ENCODE measurements around the gene BAX.
"Not testable (repeated sequence)": the region's sequence is repeated elsewhere in the genome, so short reads cannot be mapped to it uniquely, and the experiment has no call there.

The BAX gene

GRCh38 chr19:48918801-48919247 lies 35.9 kb upstream of the BAX start:
- H3F3A ChIP-seq (ENCODE audit: insufficient read depth, low read length), result no peaks in the 10 kb centered on the region
- no peaks in the 10 kb centered on the region for H3K27me3 ChIP-seq (replicated peaks; ENCODE audit: insufficient read depth, low read length)
- H3K79me2 ChIP-seq (ENCODE audit: low read length), result no peaks in the 10 kb centered on the region
- no peak overlapping the region for H3K4me3 ChIP-seq (ENCODE audit: low read length)
- H3K9ac ChIP-seq (ENCODE audit: low read length), result no peak overlapping the region
- H3K36me3 ChIP-seq (replicated peaks; ENCODE audit: insufficient read depth, low read length), result no peaks in the 10 kb centered on the region
- DNase-seq, result no peak
- no peaks in the 10 kb centered on the region for H3K9me3 ChIP-seq (replicated peaks; ENCODE audit: insufficient read depth, low read length)
- no peak overlapping the region for H3K4me2 ChIP-seq (ENCODE audit: low read depth, low read length)
- TF ChIP-seq EZH2phosphoT487 (IDR thresholded peaks at IDR 0.05; ENCODE audit: low read length), result no peak
- no peak for TF ChIP-seq EZH2 (optimal IDR thresholded peaks at IDR 0.05; ENCODE audit: low read depth, low read length)
- no peak for TF ChIP-seq CTCF (IDR thresholded peaks at IDR 0.05; ENCODE audit: low read length)
- no peak overlapping the region for H2AFZ ChIP-seq (ENCODE audit: low read length)
- H3K4me1 ChIP-seq (ENCODE audit: low read length), result no peaks in the 10 kb centered on the region
- no peaks in the 10 kb centered on the region for H4K20me1 ChIP-seq (ENCODE audit: insufficient read depth, low read length)
- H3K9me2 ChIP-seq (replicated peaks; ENCODE audit: insufficient read depth, low read length), result no peaks in the 10 kb centered on the region
- no peak overlapping the region for H3K27ac ChIP-seq (ENCODE audit: low read length)

GRCh38 chr19:48919271-48919670 lies 35.4 kb upstream of the BAX start:
- H3F3A ChIP-seq (ENCODE audit: insufficient read depth, low read length); H3K79me2 ChIP-seq (ENCODE audit: low read length); H3K9me3 ChIP-seq (replicated peaks; ENCODE audit: insufficient read depth, low read length); H3K4me2 ChIP-seq (ENCODE audit: low read depth, low read length); H3K36me3 ChIP-seq (replicated peaks; ENCODE audit: insufficient read depth, low read length); H3K27ac ChIP-seq (ENCODE audit: low read length); H3K27me3 ChIP-seq (replicated peaks; ENCODE audit: insufficient read depth, low read length); H3K4me3 ChIP-seq (ENCODE audit: low read length); H3K9ac ChIP-seq (ENCODE audit: low read length); H3K4me1 ChIP-seq (ENCODE audit: low read length); H2AFZ ChIP-seq (ENCODE audit: low read length); H3K9me2 ChIP-seq (replicated peaks; ENCODE audit: insufficient read depth, low read length); H4K20me1 ChIP-seq (ENCODE audit: insufficient read depth, low read length); DNase-seq: not testable (repeated sequence)

- no peaks in the 10 kb centered on the region for H3K27me3 ChIP-seq (replicated peaks; ENCODE audit: insufficient read depth, low read length)
- no peak overlapping the region for H3K4me2 ChIP-seq (ENCODE audit: low read depth, low read length)
- H3K9me3 ChIP-seq (replicated peaks; ENCODE audit: insufficient read depth, low read length), result no peaks in the 10 kb centered on the region
- H3K79me2 ChIP-seq (ENCODE audit: low read length), result no peaks in the 10 kb centered on the region
- no peaks in the 10 kb centered on the region for H3F3A ChIP-seq (ENCODE audit: insufficient read depth, low read length)
- no peak for DNase-seq
- H3K9ac ChIP-seq (ENCODE audit: low read length), result no peak overlapping the region
- no peaks in the 10 kb centered on the region for H4K20me1 ChIP-seq (ENCODE audit: insufficient read depth, low read length)
- H3K4me3 ChIP-seq (ENCODE audit: low read length), result no peak overlapping the region
- no peak overlapping the region for H3K27ac ChIP-seq (ENCODE audit: low read length)
- H3K9me2 ChIP-seq (replicated peaks; ENCODE audit: insufficient read depth, low read length), result no peaks in the 10 kb centered on the region
- TF ChIP-seq EZH2 (optimal IDR thresholded peaks at IDR 0.05; ENCODE audit: low read depth, low read length), result no peak
- no peak for TF ChIP-seq EZH2phosphoT487 (IDR thresholded peaks at IDR 0.05; ENCODE audit: low read length)
- no peak for TF ChIP-seq CTCF (IDR thresholded peaks at IDR 0.05; ENCODE audit: low read length)
- H3K36me3 ChIP-seq (replicated peaks; ENCODE audit: insufficient read depth, low read length), result no peaks in the 10 kb centered on the region
- H3K4me1 ChIP-seq (ENCODE audit: low read length), result no peaks in the 10 kb centered on the region
- no peak overlapping the region for H2AFZ ChIP-seq (ENCODE audit: low read length)
These were observed 33.7 kb upstream of the BAX start for GRCh38 chr19:48920949-48921348.

GRCh38 chr19:48921721-48922500 lies 32.8 kb upstream of the BAX start:
- no peak overlapping the region for H3K27ac ChIP-seq (ENCODE audit: low read length)
- H3K4me3 ChIP-seq (ENCODE audit: low read length), result no peak overlapping the region
- no peak overlapping the region for H2AFZ ChIP-seq (ENCODE audit: low read length)
- no peak overlapping the region for H3K4me2 ChIP-seq (ENCODE audit: low read depth, low read length)
- H3K36me3 ChIP-seq (replicated peaks; ENCODE audit: insufficient read depth, low read length), result no peaks in the 10 kb centered on the region
- TF ChIP-seq EZH2 (optimal IDR thresholded peaks at IDR 0.05; ENCODE audit: low read depth, low read length) (no peak), EZH2phosphoT487 (IDR thresholded peaks at IDR 0.05; ENCODE audit: low read length) (no peak), CTCF (IDR thresholded peaks at IDR 0.05; ENCODE audit: low read length) (no peak)
- no peaks in the 10 kb centered on the region for H3K27me3 ChIP-seq (replicated peaks; ENCODE audit: insufficient read depth, low read length)
- no peak for DNase-seq
- H4K20me1 ChIP-seq (ENCODE audit: insufficient read depth, low read length), result no peaks in the 10 kb centered on the region
- H3K4me1 ChIP-seq (ENCODE audit: low read length), result no peaks in the 10 kb centered on the region
- no peaks in the 10 kb centered on the region for H3K9me2 ChIP-seq (replicated peaks; ENCODE audit: insufficient read depth, low read length)
- no peaks in the 10 kb centered on the region for H3K9me3 ChIP-seq (replicated peaks; ENCODE audit: insufficient read depth, low read length)
- no peaks in the 10 kb centered on the region for H3K79me2 ChIP-seq (ENCODE audit: low read length)
- no peak overlapping the region for H3K9ac ChIP-seq (ENCODE audit: low read length)
- no peaks in the 10 kb centered on the region; the same call in 1 of the 2 replicates for H3F3A ChIP-seq (ENCODE audit: insufficient read depth, low read length)
